ENCODE measurements around the gene AMIGO2. TPM values are rescaled to one million over a fixed set of nuclear protein-coding genes. Genes with fewer than 3 reads are reported as not detected.

The AMIGO2 gene
- total and polyA plus RNA-seq, 2 experiments from 2014 or later, result 1.8 to 3.8 TPM

DNA sequence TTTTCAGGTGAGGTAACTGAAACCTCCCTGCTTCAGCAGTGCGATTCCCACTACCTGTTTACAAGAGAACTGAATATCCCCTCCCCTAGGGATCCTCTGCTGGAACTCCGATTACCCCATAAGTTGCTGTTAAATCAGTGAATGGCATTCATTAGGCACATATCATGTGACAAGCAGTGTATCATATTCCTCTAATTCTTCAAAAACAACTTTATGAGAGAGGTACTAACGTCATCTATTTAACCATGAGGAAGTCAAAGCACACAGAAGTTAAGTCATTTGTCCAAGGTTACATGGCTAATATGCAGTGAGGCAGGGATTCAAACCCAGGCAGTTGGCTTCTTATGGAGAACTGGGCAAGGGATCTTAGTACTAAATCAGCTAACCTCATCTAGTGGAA, 44.3 kb downstream of the AMIGO2 start:
- Mint-ChIP-seq H3K27me3 (ENCODE audit: insufficient read depth, low read depth, poor library complexity) (no peaks in the 10 kb centered on the region), H3K27ac (no peak overlapping the region), H3K36me3 (ENCODE audit: low read depth) (no peaks in the 10 kb centered on the region), H3K9me3 (no peaks in the 10 kb centered on the region), H3K4me3 (no peak overlapping the region), H3K4me1 (peaks cover 23% of the 10 kb centered on the region)
- H3K27ac ChIP-seq (ENCODE audit: low read depth), result no peak overlapping the region
- no peak overlapping the region for H3K4me2 ChIP-seq
- H3K4me1 ChIP-seq (ENCODE audit: insufficient read depth), result peaks cover 17% of the 10 kb centered on the region
- no peaks in the 10 kb centered on the region for H3K9me2 ChIP-seq (ENCODE audit: insufficient read depth)
- no peaks in the 10 kb centered on the region for H3K27me3 ChIP-seq (ENCODE audit: insufficient read depth)
- no peaks in the 10 kb centered on the region for H3F3A ChIP-seq (replicated peaks; ENCODE audit: low read depth)
- H4K20me1 ChIP-seq (replicated peaks; ENCODE audit: insufficient read depth), result no peaks in the 10 kb centered on the region
- no peak for DNase-seq (ENCODE audit: low spot score)
- ATAC-seq, result no peak
- no peaks in the 10 kb centered on the region for H3K36me3 ChIP-seq (ENCODE audit: insufficient read depth)
- H3K4me3 ChIP-seq, result no peak overlapping the region
- no peaks in the 10 kb centered on the region for H3K79me2 ChIP-seq (replicated peaks; ENCODE audit: insufficient read depth)
- H2AFZ ChIP-seq, result peak overlapping the region; percentile 88
- TF ChIP-seq, protein P1, sequence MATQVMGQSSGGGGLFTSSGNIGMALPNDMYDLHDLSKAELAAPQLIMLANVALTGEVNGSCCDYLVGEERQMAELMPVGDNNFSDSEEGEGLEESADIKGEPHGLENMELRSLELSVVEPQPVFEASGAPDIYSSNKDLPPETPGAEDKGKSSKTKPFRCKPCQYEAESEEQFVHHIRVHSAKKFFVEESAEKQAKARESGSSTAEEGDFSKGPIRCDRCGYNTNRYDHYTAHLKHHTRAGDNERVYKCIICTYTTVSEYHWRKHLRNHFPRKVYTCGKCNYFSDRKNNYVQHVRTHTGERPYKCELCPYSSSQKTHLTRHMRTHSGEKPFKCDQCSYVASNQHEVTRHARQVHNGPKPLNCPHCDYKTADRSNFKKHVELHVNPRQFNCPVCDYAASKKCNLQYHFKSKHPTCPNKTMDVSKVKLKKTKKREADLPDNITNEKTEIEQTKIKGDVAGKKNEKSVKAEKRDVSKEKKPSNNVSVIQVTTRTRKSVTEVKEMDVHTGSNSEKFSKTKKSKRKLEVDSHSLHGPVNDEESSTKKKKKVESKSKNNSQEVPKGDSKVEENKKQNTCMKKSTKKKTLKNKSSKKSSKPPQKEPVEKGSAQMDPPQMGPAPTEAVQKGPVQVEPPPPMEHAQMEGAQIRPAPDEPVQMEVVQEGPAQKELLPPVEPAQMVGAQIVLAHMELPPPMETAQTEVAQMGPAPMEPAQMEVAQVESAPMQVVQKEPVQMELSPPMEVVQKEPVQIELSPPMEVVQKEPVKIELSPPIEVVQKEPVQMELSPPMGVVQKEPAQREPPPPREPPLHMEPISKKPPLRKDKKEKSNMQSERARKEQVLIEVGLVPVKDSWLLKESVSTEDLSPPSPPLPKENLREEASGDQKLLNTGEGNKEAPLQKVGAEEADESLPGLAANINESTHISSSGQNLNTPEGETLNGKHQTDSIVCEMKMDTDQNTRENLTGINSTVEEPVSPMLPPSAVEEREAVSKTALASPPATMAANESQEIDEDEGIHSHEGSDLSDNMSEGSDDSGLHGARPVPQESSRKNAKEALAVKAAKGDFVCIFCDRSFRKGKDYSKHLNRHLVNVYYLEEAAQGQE (IDR thresholded peaks at IDR 0.05; ENCODE audit: unreplicated experiment), result no peak
- TF ChIP-seq NANOG (IDR thresholded peaks at IDR 0.05; ENCODE audit: borderline replicate concordance) (no peak), EZH2 (IDR thresholded peaks at IDR 0.05; ENCODE audit: low read depth, unreplicated experiment) (no peak), ZNF114 (CRISPR knock-in tag; IDR thresholded peaks at IDR 0.05) (no peak), CREB1 (CRISPR knock-in tag; IDR thresholded peaks at IDR 0.05; ENCODE audit: low read depth) (no peak), EZH2phosphoT487 (IDR thresholded peaks at IDR 0.05; ENCODE audit: unreplicated experiment) (no peak), POLR2AphosphoS5 (IDR thresholded peaks at IDR 0.05; ENCODE audit: low read depth) (no peak), JUNB (IDR thresholded peaks at IDR 0.05; ENCODE audit: unreplicated experiment) (no peak), ZNF331 (CRISPR knock-in tag; IDR thresholded peaks at IDR 0.05; ENCODE audit: low read depth) (no peak), STAT1 (IDR thresholded peaks at IDR 0.05; ENCODE audit: unreplicated experiment) (no peak)
- TF ChIP-seq, protein P2, sequence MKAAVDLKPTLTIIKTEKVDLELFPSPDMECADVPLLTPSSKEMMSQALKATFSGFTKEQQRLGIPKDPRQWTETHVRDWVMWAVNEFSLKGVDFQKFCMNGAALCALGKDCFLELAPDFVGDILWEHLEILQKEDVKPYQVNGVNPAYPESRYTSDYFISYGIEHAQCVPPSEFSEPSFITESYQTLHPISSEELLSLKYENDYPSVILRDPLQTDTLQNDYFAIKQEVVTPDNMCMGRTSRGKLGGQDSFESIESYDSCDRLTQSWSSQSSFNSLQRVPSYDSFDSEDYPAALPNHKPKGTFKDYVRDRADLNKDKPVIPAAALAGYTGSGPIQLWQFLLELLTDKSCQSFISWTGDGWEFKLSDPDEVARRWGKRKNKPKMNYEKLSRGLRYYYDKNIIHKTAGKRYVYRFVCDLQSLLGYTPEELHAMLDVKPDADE (IDR thresholded peaks at IDR 0.05), result no peak
- TF ChIP-seq, protein P3, sequence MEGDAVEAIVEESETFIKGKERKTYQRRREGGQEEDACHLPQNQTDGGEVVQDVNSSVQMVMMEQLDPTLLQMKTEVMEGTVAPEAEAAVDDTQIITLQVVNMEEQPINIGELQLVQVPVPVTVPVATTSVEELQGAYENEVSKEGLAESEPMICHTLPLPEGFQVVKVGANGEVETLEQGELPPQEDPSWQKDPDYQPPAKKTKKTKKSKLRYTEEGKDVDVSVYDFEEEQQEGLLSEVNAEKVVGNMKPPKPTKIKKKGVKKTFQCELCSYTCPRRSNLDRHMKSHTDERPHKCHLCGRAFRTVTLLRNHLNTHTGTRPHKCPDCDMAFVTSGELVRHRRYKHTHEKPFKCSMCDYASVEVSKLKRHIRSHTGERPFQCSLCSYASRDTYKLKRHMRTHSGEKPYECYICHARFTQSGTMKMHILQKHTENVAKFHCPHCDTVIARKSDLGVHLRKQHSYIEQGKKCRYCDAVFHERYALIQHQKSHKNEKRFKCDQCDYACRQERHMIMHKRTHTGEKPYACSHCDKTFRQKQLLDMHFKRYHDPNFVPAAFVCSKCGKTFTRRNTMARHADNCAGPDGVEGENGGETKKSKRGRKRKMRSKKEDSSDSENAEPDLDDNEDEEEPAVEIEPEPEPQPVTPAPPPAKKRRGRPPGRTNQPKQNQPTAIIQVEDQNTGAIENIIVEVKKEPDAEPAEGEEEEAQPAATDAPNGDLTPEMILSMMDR (conservative IDR thresholded peaks at IDR 0.05; ENCODE audit: low read depth in 2 of 2), result no peak
- TF ChIP-seq, protein P4, sequence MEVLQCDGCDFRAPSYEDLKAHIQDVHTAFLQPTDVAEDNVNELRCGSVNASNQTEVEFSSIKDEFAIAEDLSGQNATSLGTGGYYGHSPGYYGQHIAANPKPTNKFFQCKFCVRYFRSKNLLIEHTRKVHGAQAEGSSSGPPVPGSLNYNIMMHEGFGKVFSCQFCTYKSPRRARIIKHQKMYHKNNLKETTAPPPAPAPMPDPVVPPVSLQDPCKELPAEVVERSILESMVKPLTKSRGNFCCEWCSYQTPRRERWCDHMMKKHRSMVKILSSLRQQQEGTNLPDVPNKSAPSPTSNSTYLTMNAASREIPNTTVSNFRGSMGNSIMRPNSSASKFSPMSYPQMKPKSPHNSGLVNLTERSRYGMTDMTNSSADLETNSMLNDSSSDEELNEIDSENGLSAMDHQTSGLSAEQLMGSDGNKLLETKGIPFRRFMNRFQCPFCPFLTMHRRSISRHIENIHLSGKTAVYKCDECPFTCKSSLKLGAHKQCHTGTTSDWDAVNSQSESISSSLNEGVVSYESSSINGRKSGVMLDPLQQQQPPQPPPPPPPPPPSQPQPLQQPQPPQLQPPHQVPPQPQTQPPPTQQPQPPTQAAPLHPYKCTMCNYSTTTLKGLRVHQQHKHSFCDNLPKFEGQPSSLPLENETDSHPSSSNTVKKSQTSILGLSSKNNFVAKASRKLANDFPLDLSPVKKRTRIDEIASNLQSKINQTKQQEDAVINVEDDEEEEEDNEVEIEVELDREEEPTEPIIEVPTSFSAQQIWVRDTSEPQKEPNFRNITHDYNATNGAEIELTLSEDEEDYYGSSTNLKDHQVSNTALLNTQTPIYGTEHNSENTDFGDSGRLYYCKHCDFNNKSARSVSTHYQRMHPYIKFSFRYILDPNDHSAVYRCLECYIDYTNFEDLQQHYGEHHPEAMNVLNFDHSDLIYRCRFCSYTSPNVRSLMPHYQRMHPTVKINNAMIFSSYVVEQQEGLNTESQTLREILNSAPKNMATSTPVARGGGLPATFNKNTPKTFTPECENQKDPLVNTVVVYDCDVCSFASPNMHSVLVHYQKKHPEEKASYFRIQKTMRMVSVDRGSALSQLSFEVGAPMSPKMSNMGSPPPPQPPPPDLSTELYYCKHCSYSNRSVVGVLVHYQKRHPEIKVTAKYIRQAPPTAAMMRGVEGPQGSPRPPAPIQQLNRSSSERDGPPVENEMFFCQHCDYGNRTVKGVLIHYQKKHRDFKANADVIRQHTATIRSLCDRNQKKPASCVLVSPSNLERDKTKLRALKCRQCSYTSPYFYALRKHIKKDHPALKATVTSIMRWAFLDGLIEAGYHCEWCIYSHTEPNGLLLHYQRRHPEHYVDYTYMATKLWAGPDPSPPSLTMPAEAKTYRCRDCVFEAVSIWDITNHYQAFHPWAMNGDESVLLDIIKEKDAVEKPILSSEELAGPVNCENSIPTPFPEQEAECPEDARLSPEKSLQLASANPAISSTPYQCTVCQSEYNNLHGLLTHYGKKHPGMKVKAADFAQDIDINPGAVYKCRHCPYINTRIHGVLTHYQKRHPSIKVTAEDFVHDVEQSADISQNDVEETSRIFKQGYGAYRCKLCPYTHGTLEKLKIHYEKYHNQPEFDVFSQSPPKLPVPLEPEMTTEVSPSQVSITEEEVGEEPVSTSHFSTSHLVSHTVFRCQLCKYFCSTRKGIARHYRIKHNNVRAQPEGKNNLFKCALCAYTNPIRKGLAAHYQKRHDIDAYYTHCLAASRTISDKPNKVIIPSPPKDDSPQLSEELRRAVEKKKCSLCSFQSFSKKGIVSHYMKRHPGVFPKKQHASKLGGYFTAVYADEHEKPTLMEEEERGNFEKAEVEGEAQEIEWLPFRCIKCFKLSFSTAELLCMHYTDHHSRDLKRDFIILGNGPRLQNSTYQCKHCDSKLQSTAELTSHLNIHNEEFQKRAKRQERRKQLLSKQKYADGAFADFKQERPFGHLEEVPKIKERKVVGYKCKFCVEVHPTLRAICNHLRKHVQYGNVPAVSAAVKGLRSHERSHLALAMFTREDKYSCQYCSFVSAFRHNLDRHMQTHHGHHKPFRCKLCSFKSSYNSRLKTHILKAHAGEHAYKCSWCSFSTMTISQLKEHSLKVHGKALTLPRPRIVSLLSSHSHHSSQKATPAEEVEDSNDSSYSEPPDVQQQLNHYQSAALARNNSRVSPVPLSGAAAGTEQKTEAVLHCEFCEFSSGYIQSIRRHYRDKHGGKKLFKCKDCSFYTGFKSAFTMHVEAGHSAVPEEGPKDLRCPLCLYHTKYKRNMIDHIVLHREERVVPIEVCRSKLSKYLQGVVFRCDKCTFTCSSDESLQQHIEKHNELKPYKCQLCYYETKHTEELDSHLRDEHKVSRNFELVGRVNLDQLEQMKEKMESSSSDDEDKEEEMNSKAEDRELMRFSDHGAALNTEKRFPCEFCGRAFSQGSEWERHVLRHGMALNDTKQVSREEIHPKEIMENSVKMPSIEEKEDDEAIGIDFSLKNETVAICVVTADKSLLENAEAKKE (CRISPR knock-in tag; IDR thresholded peaks at IDR 0.05), result no peak
